Putamen (tissue), 1 donor: Measurements from ENCODE around the gene PARD6A.

Experiments used
- DNase-seq: peaks from one replicate; pipeline ENCODE4 v3.0.0-alpha.2; 2016; ENCODE audit warnings: low spot score

The PARD6A gene

GRCh38 chr16:67660564-67661028 lies at the start of gene PARD6A:
Gene PARD6A, plus strand, starts transcription at chr16:67660960. Its CDS starts 79 bp downstream, at chr16:67661039.
- peak; percentile 98 for DNase-seq

GRCh38 chr16:67613808-67614207 lies 47.0 kb upstream of the PARD6A start:
- DNase-seq = no peak

- DNase-seq = no peak
These were observed 32.5 kb upstream of the PARD6A start for GRCh38 chr16:67628216-67628615.

GRCh38 chr16:67632415-67633172 lies 28.2 kb upstream of the PARD6A start:
- DNase-seq = peak; percentile 73

- DNase-seq = no peak
These were observed 24.0 kb upstream of the PARD6A start for GRCh38 chr16:67636713-67637112.

- DNase-seq = no peak
These were observed 23.1 kb upstream of the PARD6A start for GRCh38 chr16:67637625-67638024.

GRCh38 chr16:67641779-67642708 lies 18.7 kb upstream of the PARD6A start:
- peak; percentile 78 for DNase-seq

- no peak for DNase-seq
These were observed 16.7 kb upstream of the PARD6A start for GRCh38 chr16:67644038-67644437.

GRCh38 chr16:67645397-67646121 lies 15.2 kb upstream of the PARD6A start:
- no peak for DNase-seq

GRCh38 chr16:67647111-67647651 lies 13.6 kb upstream of the PARD6A start:
- no peak for DNase-seq

- no peak for DNase-seq
These were observed 13.1 kb upstream of the PARD6A start for GRCh38 chr16:67647681-67648080.

- no peak for DNase-seq
These were observed 12.5 kb upstream of the PARD6A start for GRCh38 chr16:67648088-67648763.

- no peak for DNase-seq
These were observed 11.9 kb upstream of the PARD6A start for GRCh38 chr16:67648764-67649407.

GRCh38 chr16:67649494-67649931 lies 11.2 kb upstream of the PARD6A start:
- DNase-seq = no peak

GRCh38 chr16:67650023-67650422 lies 10.7 kb upstream of the PARD6A start:
- no peak for DNase-seq

GRCh38 chr16:67651039-67651438 lies 9.7 kb upstream of the PARD6A start:
- no peak for DNase-seq

GRCh38 chr16:67651847-67652246 lies 8.9 kb upstream of the PARD6A start:
- DNase-seq = no peak

GRCh38 chr16:67652578-67653127 lies 8.1 kb upstream of the PARD6A start:
- DNase-seq = no peak

GRCh38 chr16:67653128-67653788 lies 7.5 kb upstream of the PARD6A start:
- no peak for DNase-seq
